Upper lobe of left lung (tissue), 4 donors: ENCODE results near the gene CTTN.

Experiments
- EP300 ChIP-seq, 4 donors: sonication (generic); formaldehyde crosslinking; IDR thresholded peaks; one replicate each; pipeline ENCODE4 v1.5.1; 2017; ENCODE audit warnings: antibody characterized with exemption in 4 of 4, control low read depth in 2 of 4
- POLR2A ChIP-seq, 4 donors: fragments of 450-650 bp; IDR thresholded peaks; one replicate each; pipeline ENCODE4 v1.5.1; 2016 to 2017; ENCODE audit warnings: antibody characterized with exemption in 4 of 4, mild to moderate bottlenecking in 2 of 4
- TF ChIP-seq, protein P1 (sequence below), 6 experiments: fragments of 450-650 bp in 4 of 6; fragments of 200-600 bp in 2 of 6; sonication (generic) in 2 of 6; IDR thresholded peaks; one replicate each; pipeline ENCODE4 v1.5.1; 2016 to 2019; ENCODE audit warnings: antibody characterized with exemption in 6 of 6

DNA sequence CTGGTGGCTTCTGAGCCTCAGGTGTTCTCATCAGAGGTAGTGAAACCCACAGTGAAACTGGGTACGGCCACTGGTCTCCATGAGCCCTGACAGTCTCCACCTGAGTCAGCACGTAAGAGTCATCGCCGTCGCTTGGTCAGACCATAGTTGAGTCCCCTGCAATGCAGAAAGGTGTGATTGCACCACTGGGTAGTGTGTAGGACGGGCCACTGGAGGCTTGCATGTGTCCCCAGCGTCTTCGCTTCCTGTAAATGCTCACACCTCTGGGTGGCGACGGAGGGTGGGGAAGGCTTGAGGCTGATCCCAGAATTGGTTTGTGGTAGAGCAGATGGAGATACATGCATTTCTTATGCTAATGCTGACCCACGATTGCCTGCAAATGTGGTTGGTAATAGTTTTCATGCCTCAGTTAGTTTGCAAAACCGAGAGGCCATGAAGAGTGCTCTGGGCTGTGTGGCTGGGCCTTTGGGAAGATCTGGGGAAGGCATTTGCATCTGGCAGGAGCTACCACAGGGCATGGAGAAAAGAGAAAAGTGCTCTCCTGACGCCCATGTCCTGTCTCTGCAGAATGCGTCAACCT is 26.5 kb downstream of the CTTN start:
- TF ChIP-seq, protein P1, sequence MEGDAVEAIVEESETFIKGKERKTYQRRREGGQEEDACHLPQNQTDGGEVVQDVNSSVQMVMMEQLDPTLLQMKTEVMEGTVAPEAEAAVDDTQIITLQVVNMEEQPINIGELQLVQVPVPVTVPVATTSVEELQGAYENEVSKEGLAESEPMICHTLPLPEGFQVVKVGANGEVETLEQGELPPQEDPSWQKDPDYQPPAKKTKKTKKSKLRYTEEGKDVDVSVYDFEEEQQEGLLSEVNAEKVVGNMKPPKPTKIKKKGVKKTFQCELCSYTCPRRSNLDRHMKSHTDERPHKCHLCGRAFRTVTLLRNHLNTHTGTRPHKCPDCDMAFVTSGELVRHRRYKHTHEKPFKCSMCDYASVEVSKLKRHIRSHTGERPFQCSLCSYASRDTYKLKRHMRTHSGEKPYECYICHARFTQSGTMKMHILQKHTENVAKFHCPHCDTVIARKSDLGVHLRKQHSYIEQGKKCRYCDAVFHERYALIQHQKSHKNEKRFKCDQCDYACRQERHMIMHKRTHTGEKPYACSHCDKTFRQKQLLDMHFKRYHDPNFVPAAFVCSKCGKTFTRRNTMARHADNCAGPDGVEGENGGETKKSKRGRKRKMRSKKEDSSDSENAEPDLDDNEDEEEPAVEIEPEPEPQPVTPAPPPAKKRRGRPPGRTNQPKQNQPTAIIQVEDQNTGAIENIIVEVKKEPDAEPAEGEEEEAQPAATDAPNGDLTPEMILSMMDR (IDR thresholded peaks at IDR 0.05): no peak
- TF ChIP-seq POLR2A (IDR thresholded peaks at IDR 0.05) (no peak), EP300 (IDR thresholded peaks at IDR 0.05) (no peak)
